B cell (primary cell): ENCODE measurements around the gene SNTB2. TPM values are rescaled to one million over a fixed set of nuclear protein-coding genes. Genes with fewer than 3 reads are reported as not detected.

Experiments used
- ATAC-seq: fragments of 200-7000 bp; cut with Tn5 transposase; one replicate; pipeline ENCODE4 v1.10.0; 2021; ENCODE audit warnings: low read depth, mild to moderate bottlenecking, moderate number of reproducible peaks, moderate library complexity
- CTCF ChIA-PET: fragments of 350-600 bp; sonication (Branson Sonifier 250); formaldehyde crosslinking; loops from one replicate; lab custom pipeline; 2021; ENCODE audit warnings: antibody characterized with exemption, inconsistent platforms; lab: Charles Lee
- POLR2A ChIA-PET: fragments of 350-600 bp; sonication (Branson Sonifier 250); formaldehyde crosslinking; loops from one replicate; lab custom pipeline; 2021; ENCODE audit warnings: antibody characterized with exemption; lab: Charles Lee
- DNase-seq: peaks from one replicate; pipeline ENCODE4 v3.0.0; 2013
- H2AFZ ChIP-seq: 2 replicates; pipeline ENCODE4 v1.6.1; 2012; ENCODE audit warnings: mild to moderate bottlenecking, low read depth, low read length; ENCODE audit not compliant: insufficient read depth, poor library complexity, severe bottlenecking
- H3K27ac ChIP-seq, 2 donors: 1 replicate in 1 of 2; 2 replicates in 1 of 2; pipeline ENCODE4 v1.5.1; 2012 to 2013; ENCODE audit warnings: low read length in 2 of 2, mild to moderate bottlenecking in 2 of 2, moderate library complexity in 1 of 2
- H3K27me3 ChIP-seq, 4 experiments: fragments of 200-600 bp in 1 of 4; sonication (generic) in 1 of 4; replicated peaks in 1 of 4; 1 replicate in 2 of 4; 2 replicates in 2 of 4; pipeline versions ENCODE4 v1.6.1 to v1.7.0; 2013 to 2016; ENCODE audit warnings: low read length in 3 of 4, mild to moderate bottlenecking in 2 of 4, mixed read lengths in 1 of 4, moderate library complexity in 1 of 4; ENCODE audit not compliant: insufficient read depth in 4 of 4, control insufficient read depth in 3 of 4; ENCODE audit errors: control extremely low read depth in 1 of 4
- H3K36me3 ChIP-seq, 2 experiments: replicated peaks in 1 of 2; 1 replicate in 1 of 2; 2 replicates in 1 of 2; pipeline versions ENCODE4 v1.6.1 to v1.7.1; 2013; ENCODE audit warnings: low read length in 1 of 2; ENCODE audit not compliant: insufficient read depth in 2 of 2, control insufficient read depth in 1 of 2; ENCODE audit errors: control extremely low read depth in 1 of 2, extremely low read depth in 1 of 2
- H3K4me1 ChIP-seq, 2 donors: fragments of 200-600 bp in 1 of 2; sonication (generic) in 1 of 2; 1 replicate in 1 of 2; 2 replicates in 1 of 2; pipeline versions ENCODE4 v1.5.1 to v1.6.1; 2013 to 2017; ENCODE audit warnings: low read length in 2 of 2; ENCODE audit not compliant: control insufficient read depth in 2 of 2, insufficient read depth in 2 of 2
- H3K4me2 ChIP-seq: replicated peaks from 2 replicates; pipeline ENCODE3; 2012; ENCODE audit warnings: mild to moderate bottlenecking, low read depth, low read length; ENCODE audit not compliant: poor library complexity, severe bottlenecking
- H3K4me3 ChIP-seq, 5 experiments: fragments of 200-600 bp in 1 of 5; sonication (generic) in 1 of 5; 1 replicate in 3 of 5; 2 replicates in 2 of 5; pipeline versions ENCODE4 v1.5.1 to v1.7.0; 2011 to 2016; ENCODE audit warnings: low read length in 4 of 5, mild to moderate bottlenecking in 4 of 5, low read depth in 2 of 5, control low read depth in 1 of 5, moderate library complexity in 1 of 5; ENCODE audit not compliant: insufficient read depth in 1 of 5; ENCODE audit errors: control extremely low read depth in 1 of 5, extremely low read depth in 1 of 5
- H3K79me2 ChIP-seq: fragments of 200-600 bp; sonication (generic); one replicate; pipeline ENCODE4 v1.6.0; 2016; ENCODE audit warnings: low read length; ENCODE audit not compliant: control insufficient read depth, insufficient read depth
- H3K9ac ChIP-seq: fragments of 200-600 bp; sonication (generic); 2 replicates; pipeline ENCODE4 v1.6.1; 2017; ENCODE audit warnings: mild to moderate bottlenecking, low read length, moderate library complexity
- H3K9me3 ChIP-seq, 3 donors: one replicate each; pipeline versions ENCODE4 v1.6.1 to v1.7.1; 2013; ENCODE audit warnings: low read length in 2 of 3; ENCODE audit not compliant: control insufficient read depth in 2 of 3, insufficient read depth in 1 of 3; ENCODE audit errors: control extremely low read depth in 1 of 3
- H4K20me1 ChIP-seq: 2 replicates; pipeline ENCODE4 v1.6.0; 2012; ENCODE audit warnings: mild to moderate bottlenecking, low read length; ENCODE audit not compliant: insufficient read depth, control insufficient read depth, poor library complexity, severe bottlenecking
- H3K27ac Mint-ChIP-seq: one replicate; pipeline ENCODE4 v1.8.0; 2021; ENCODE audit warnings: mixed read lengths
- H3K27me3 Mint-ChIP-seq: one replicate; pipeline ENCODE4 v1.8.0; 2021; ENCODE audit warnings: mixed read lengths
- H3K4me1 Mint-ChIP-seq: one replicate; pipeline ENCODE4 v1.8.0; 2021; ENCODE audit warnings: mixed read lengths
- H3K4me3 Mint-ChIP-seq: one replicate; pipeline ENCODE4 v1.8.0; 2021; ENCODE audit warnings: mixed read lengths
- H3K9me3 Mint-ChIP-seq: one replicate; pipeline ENCODE4 v1.8.0; 2022; ENCODE audit warnings: mixed read lengths; ENCODE audit not compliant: insufficient read depth
- EZH2 ChIP-seq: IDR thresholded peaks from 2 replicates; pipeline ENCODE4 v1.6.1; 2012; ENCODE audit warnings: borderline replicate concordance, low read depth, mild to moderate bottlenecking, moderate library complexity, low read length; ENCODE audit not compliant: insufficient read depth, poor library complexity, severe bottlenecking
- WGBS: methylation state at CpG from one replicate; pipeline ENCODE4 v1.1.5; 2013; ENCODE audit warnings: missing lambda C conversion rate; ENCODE audit not compliant: insufficient coverage; 5-methylcytosine and 5-hydroxymethylcytosine counted together
- intact Hi-C: fragments of 100-400 bp; cut with micrococcal nuclease; formaldehyde crosslinking; loops from one replicate; pipeline ENCODE4 v1.10.0; 2022
- polyA plus RNA-seq: library from polyadenylated mRNA; depleted of rRNA; stranded (reverse); fragments of >200 nt; gene quantifications from 2 replicates; pipeline ENCODE4 v1.2.3, GENCODE V29; 2012
- total RNA-seq, 2 donors: library from RNA; stranded (reverse); fragments of 120-200 nt in 1 of 2; gene quantifications; 1 replicate in 1 of 2; 2 replicates in 1 of 2; pipeline versions ENCODE4 v1.2.3 to v1.2.4, GENCODE V29; 2013 to 2022
- TF ChIP-seq, protein P1 (sequence below): fragments of 200-600 bp; IDR thresholded peaks from one replicate; pipeline ENCODE4 v1.8.0; 2022; ENCODE audit warnings: antibody characterized with exemption, mild to moderate bottlenecking

SNTB2 gene
- total and polyA plus RNA-seq, 2 donors (not counting 1 experiment from before 2014, with no cell fraction given) = 3.8 to 16.2 TPM

DNA sequence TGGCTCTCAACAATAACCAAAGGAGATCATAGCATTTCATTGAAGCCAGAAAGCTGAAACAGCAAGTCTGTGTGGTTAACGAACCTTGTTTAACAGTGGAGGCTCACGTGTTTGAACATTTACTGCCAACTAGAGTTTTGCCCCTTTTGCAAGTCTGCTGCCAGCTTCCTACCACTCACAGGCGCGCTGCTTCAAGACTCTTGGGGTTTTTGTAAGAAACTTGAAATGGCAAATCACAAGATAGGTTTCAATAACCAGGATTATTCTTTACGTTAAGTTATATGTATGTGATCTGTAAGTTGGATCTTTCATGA, 1.2 kb downstream of the SNTB2 start:
- Histone ChIP-seq H3K36me3 (no peaks in the 10 kb centered on the region), H3K27me3 (no peaks in the 10 kb centered on the region), H3K9me3 (no peaks in the 10 kb centered on the region), H3K4me3 (peak overlapping the region; percentile 52 to 81 (median 76)), H2AFZ (peak overlapping the region; percentile 79), H3K79me2 (peaks cover 8% of the 10 kb centered on the region), H4K20me1 (peaks cover 13% of the 10 kb centered on the region), H3K4me2 (peak overlapping the region; percentile 84), H3K27ac (no peak overlapping the region), H3K4me1 (peaks cover 17 to 29% of the 10 kb centered on the region in 2 donors), H3K9ac (peak overlapping the region; percentile 77)
- TF ChIP-seq, protein P1, sequence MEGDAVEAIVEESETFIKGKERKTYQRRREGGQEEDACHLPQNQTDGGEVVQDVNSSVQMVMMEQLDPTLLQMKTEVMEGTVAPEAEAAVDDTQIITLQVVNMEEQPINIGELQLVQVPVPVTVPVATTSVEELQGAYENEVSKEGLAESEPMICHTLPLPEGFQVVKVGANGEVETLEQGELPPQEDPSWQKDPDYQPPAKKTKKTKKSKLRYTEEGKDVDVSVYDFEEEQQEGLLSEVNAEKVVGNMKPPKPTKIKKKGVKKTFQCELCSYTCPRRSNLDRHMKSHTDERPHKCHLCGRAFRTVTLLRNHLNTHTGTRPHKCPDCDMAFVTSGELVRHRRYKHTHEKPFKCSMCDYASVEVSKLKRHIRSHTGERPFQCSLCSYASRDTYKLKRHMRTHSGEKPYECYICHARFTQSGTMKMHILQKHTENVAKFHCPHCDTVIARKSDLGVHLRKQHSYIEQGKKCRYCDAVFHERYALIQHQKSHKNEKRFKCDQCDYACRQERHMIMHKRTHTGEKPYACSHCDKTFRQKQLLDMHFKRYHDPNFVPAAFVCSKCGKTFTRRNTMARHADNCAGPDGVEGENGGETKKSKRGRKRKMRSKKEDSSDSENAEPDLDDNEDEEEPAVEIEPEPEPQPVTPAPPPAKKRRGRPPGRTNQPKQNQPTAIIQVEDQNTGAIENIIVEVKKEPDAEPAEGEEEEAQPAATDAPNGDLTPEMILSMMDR = no peak
- TF ChIP-seq EZH2 = no peak
- POLR2A ChIA-PET = interaction anchor here (0.6 to 0.9 kb wide), 4 partner anchors 42 to 999 kb away, joined by 3 to 13 read pairs (median 8); no protein-coding TSS in a partner anchor
- no CpG with 5 or more reads among the region's 5 CpGs for WGBS
- DNase-seq (no peak), ATAC-seq (no peak)
- H3K27me3 Mint-ChIP-seq = no peaks in the 10 kb centered on the region
- intact Hi-C loops = loop anchor here (5.0 to 10.0 kb wide), 2 partner anchors 36 to 377 kb away; partner anchors contain the start of gene NFAT5
- CTCF ChIA-PET = interaction anchor here (1.3 to 2.8 kb wide), 4 partner anchors 30 to 98 kb away, joined by 4 to 22 read pairs (median 6); no protein-coding TSS in a partner anchor
- peak overlapping the region; percentile 93 for H3K4me3 Mint-ChIP-seq
- peak overlapping the region; percentile 86 for H3K27ac Mint-ChIP-seq
- H3K9me3 Mint-ChIP-seq = no peaks in the 10 kb centered on the region
- H3K4me1 Mint-ChIP-seq = peaks cover 32% of the 10 kb centered on the region

DNA sequence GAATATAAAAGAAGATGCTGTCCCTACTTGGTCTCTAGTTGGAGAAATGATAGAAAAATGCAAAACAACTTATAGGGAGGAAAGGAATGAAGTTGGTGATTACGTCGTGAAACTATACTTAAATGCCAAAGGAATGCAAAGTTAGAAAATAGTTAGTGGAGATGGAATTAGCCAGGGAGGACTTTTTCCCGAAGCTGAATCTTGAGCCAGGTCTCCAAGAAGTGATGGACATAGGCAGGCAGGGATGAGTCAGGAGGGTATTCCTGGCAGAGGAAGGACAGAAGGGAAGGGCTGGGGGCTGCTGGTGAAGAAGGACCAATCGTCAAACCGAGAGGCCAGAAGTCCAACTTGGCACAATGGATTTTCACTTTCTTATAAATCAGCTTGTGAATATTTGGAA, 1.8 kb downstream of the SNTB2 start:
- peak overlapping the region; percentile 93 for H3K4me3 Mint-ChIP-seq
- CTCF ChIA-PET = interaction anchor here (1.2 to 2.8 kb wide), 5 partner anchors 13 to 98 kb away, joined by 3 to 22 read pairs (median 5); no protein-coding TSS in a partner anchor
- Histone ChIP-seq H3K9me3 (no peaks in the 10 kb centered on the region), H3K36me3 (no peaks in the 10 kb centered on the region), H3K27me3 (no peaks in the 10 kb centered on the region), H3K4me1 (peaks cover 17 to 29% of the 10 kb centered on the region in 2 donors), H2AFZ (no peak overlapping the region), H3K4me2 (peak overlapping the region; percentile 84), H3K9ac (peak overlapping the region; percentile 77), H3K79me2 (peaks cover 8% of the 10 kb centered on the region), H3K27ac (no peak overlapping the region), H4K20me1 (peaks cover 13% of the 10 kb centered on the region), H3K4me3 (no peak overlapping the region)
- WGBS = 47% methylated on average over 3 of the region's 5 CpGs
- TF ChIP-seq EZH2 = no peak
- TF ChIP-seq, protein P1 = no peak
- DNase-seq (no peak), ATAC-seq (no peak)
- peak overlapping the region; percentile 86 for H3K27ac Mint-ChIP-seq
- H3K9me3 Mint-ChIP-seq = no peaks in the 10 kb centered on the region
- POLR2A ChIA-PET = interaction anchor here (0.6 to 0.9 kb wide), 3 partner anchors 41 to 998 kb away, joined by 3 to 13 read pairs (median 5); no protein-coding TSS in a partner anchor
- peaks cover 32% of the 10 kb centered on the region for H3K4me1 Mint-ChIP-seq
- no peaks in the 10 kb centered on the region for H3K27me3 Mint-ChIP-seq
- intact Hi-C loops = loop anchor here (5.0 to 10.0 kb wide), 2 partner anchors 36 to 376 kb away; partner anchors contain the start of gene NFAT5
